Calu3 (cell line): Measurements from ENCODE around the gene ODF4. TPM values are rescaled to one million over a fixed set of nuclear protein-coding genes. Genes with fewer than 3 reads are reported as not detected.

Source experiments
- BruUV-seq: library from RNA; stranded (reverse); fragments of 400-500 nt; replicated peaks from 2 replicates; lab custom pipeline; 2021; lab: Mats Ljungman, UMichigan
- CTCF ChIA-PET: fragments of 300-600 bp; sonication (Branson Sonifier 250); formaldehyde crosslinking; loops from one replicate; lab custom pipeline; 2022; ENCODE audit warnings: antibody characterized with exemption; lab: Charles Lee
- DNase-seq: peaks from one replicate; pipeline ENCODE4 v3.0.0; 2022
- H3K27ac Mint-ChIP-seq: one replicate; pipeline ENCODE4 v1.8.0; 2022; ENCODE audit warnings: mixed read lengths; ENCODE audit not compliant: unreplicated experiment
- H3K27me3 Mint-ChIP-seq: one replicate; pipeline ENCODE4 v1.8.0; 2022; ENCODE audit warnings: mixed read lengths; ENCODE audit not compliant: unreplicated experiment
- H3K36me3 Mint-ChIP-seq: one replicate; pipeline ENCODE4 v1.8.0; 2022; ENCODE audit warnings: mild to moderate bottlenecking, moderate library complexity, mixed read lengths; ENCODE audit not compliant: insufficient read depth, unreplicated experiment
- H3K4me1 Mint-ChIP-seq: one replicate; pipeline ENCODE4 v1.8.0; 2022; ENCODE audit warnings: mild to moderate bottlenecking, low read depth, mixed read lengths; ENCODE audit not compliant: unreplicated experiment
- H3K4me3 Mint-ChIP-seq: one replicate; pipeline ENCODE4 v1.8.0; 2022; ENCODE audit warnings: mild to moderate bottlenecking, low read depth, moderate library complexity, mixed read lengths; ENCODE audit not compliant: unreplicated experiment
- H3K9me3 Mint-ChIP-seq: one replicate; pipeline ENCODE4 v1.8.0; 2022; ENCODE audit warnings: low read depth, mixed read lengths; ENCODE audit not compliant: unreplicated experiment
- CTCF ChIP-seq: fragments of 200-600 bp; IDR thresholded peaks from one replicate; pipeline ENCODE4 v1.8.0; 2022; ENCODE audit warnings: antibody characterized with exemption; ENCODE audit not compliant: unreplicated experiment
- intact Hi-C: fragments of 100-400 bp; cut with micrococcal nuclease; formaldehyde crosslinking; loops from one replicate; pipeline ENCODE4 v1.10.0; 2022; ENCODE audit not compliant: unreplicated experiment
- total RNA-seq: library from RNA; stranded (reverse); gene quantifications from 2 replicates; pipeline ENCODE4 v1.2.3, GENCODE V29; 2022

ODF4 gene
- total RNA-seq, 1 experiment from 2014 or later, result not detected

- DNase-seq, result no peak
Observed at GRCh38 chr17:8322061-8322460, 17.6 kb upstream of the ODF4 start.

DNA sequence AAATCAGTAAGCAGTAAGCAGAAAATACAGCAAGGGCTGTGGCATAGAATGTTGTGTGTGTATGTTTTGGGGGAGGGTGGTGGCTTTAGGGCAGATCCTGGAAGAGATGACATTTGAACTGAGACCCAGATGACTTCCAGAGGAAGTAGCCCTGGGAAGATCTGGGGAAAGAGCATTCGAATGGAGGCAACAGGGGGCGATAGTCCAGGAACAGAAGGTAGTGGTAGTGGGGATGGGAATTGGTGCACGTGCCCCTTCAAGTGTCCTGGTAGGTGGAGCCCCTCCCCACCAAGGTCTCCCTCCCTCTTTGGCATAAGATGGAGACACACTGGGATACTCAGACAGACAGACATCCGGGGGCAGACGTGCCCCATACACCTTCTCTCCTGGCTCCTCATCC is 15.5 kb upstream of the ODF4 start:
- Mint-ChIP-seq H3K4me1 (no peaks in the 10 kb centered on the region), H3K4me3 (no peak overlapping the region), H3K36me3 (no peaks in the 10 kb centered on the region), H3K27ac (no peak overlapping the region), H3K27me3 (peaks cover 77% of the 10 kb centered on the region), H3K9me3 (no peaks in the 10 kb centered on the region)
- intact Hi-C loops, result no loop called here
- BruUV-seq, result no TSS peak
- CTCF ChIA-PET, result no interaction called here
- TF ChIP-seq CTCF, result no peak
- DNase-seq, result no peak

More at GRCh38 chr17:8322061-8322460, 17.6 kb upstream of the ODF4 start:
- CTCF ChIA-PET, result no interaction called here
- Mint-ChIP-seq H3K27ac (no peak overlapping the region), H3K36me3 (no peaks in the 10 kb centered on the region), H3K27me3 (peaks cover 85% of the 10 kb centered on the region), H3K4me3 (no peak overlapping the region), H3K4me1 (no peaks in the 10 kb centered on the region), H3K9me3 (no peaks in the 10 kb centered on the region)
- TF ChIP-seq CTCF, result no peak
- no TSS peak for BruUV-seq
- intact Hi-C loops, result no loop called here

GRCh38 chr17:8324923-8325322 is 14.7 kb upstream of the ODF4 start:
- CTCF ChIA-PET, result no interaction called here
- Mint-ChIP-seq H3K36me3 (no peaks in the 10 kb centered on the region), H3K27me3 (peaks cover 69% of the 10 kb centered on the region), H3K9me3 (no peaks in the 10 kb centered on the region), H3K4me3 (no peak overlapping the region), H3K27ac (no peak overlapping the region), H3K4me1 (no peaks in the 10 kb centered on the region)
- DNase-seq, result no peak
- no peak for TF ChIP-seq CTCF
- BruUV-seq, result no TSS peak
- intact Hi-C loops, result no loop called here

DNA sequence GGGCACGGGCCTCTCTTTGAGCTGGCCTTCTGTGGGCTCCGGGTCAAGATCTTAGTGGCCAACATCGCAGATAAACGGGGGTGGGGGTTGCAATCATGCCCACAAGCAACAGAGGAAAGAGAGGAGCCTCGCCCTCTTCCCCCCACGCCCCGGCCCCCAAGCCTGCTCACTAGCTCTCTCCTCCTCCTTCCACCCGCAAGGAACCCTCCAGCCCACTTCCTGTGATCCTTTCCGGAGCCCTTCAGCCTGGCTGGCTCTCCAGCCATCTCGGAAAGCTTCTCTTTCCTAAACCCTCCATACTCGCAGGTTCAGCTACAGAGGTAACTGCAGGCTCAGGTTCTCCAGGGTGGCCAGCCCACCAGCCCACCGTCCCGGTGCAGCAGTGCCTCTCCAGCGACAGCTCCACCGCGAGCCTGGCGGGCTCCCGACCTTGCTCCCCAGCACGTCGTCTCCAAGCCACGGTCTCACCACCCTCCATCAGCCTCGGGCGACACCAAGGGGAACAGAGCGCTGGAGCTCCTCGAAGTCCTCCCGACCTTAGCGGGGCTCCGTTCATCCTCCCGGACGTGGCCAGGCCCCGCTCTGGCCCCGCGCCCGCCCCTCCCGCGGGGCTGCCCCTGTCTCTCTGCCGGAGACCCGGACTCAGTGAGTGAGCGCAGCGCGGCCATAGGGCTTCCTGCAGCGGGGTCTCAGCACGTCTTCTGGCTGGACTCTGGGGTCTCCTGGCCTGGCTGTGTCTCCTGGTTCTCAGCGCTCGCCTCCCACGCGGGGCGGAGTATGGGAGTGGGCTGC is 12.9 kb upstream of the ODF4 start:
- CTCF ChIA-PET, result no interaction called here
- H3K4me3 Mint-ChIP-seq, result no peak overlapping the region
- no peak overlapping the region for H3K27ac Mint-ChIP-seq
- H3K9me3 Mint-ChIP-seq, result no peaks in the 10 kb centered on the region
- peaks cover 53% of the 10 kb centered on the region for H3K27me3 Mint-ChIP-seq
- no peak for DNase-seq
- TF ChIP-seq CTCF, result no peak
- H3K4me1 Mint-ChIP-seq, result no peaks in the 10 kb centered on the region
- no TSS peak for BruUV-seq
- H3K36me3 Mint-ChIP-seq, result no peaks in the 10 kb centered on the region
- intact Hi-C loops, result no loop called here
